Gastrocnemius medialis (tissue), 4 donors: ENCODE measurements around the gene GPRASP1.

Experiments
- POLR2A ChIP-seq, 2 donors: fragments of 450-650 bp; IDR thresholded peaks; one replicate each; pipeline ENCODE4 v1.6.1; 2017; ENCODE audit warnings: antibody characterized with exemption in 2 of 2, mild to moderate bottlenecking in 2 of 2, moderate library complexity in 2 of 2
- TF ChIP-seq, protein P1 (sequence below), 5 experiments: fragments of 450-650 bp in 3 of 5; fragments of 200-600 bp in 2 of 5; sonication (generic) in 2 of 5; IDR thresholded peaks in 4 of 5; conservative IDR thresholded peaks in 1 of 5; 1 replicate in 4 of 5; 2 replicates in 1 of 5; pipeline ENCODE4 v1.5.1; 2016 to 2019; ENCODE audit warnings: antibody characterized with exemption in 5 of 5, mild to moderate bottlenecking in 3 of 5, moderate library complexity in 3 of 5

DNA sequence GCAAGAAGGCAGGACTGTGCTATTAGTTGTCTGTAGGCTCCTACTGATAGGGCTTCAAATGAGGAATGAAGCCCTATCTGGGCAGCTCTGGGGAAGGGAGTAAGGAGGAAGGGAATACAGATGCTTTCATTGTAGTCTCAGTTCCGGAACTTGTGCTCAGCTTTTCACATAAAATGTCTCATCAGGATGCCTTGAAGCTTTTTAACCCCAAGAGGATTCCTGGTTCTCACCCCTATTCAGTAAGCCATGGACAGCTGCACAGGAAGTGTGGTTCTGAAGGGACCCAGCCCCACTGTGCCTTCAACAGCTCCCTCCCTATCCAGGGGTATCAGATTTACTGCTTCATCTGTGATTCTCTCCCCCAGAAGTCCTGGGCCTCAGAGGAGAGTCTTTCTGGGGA, 47.0 kb upstream of the GPRASP1 start:
- TF ChIP-seq, protein P1, sequence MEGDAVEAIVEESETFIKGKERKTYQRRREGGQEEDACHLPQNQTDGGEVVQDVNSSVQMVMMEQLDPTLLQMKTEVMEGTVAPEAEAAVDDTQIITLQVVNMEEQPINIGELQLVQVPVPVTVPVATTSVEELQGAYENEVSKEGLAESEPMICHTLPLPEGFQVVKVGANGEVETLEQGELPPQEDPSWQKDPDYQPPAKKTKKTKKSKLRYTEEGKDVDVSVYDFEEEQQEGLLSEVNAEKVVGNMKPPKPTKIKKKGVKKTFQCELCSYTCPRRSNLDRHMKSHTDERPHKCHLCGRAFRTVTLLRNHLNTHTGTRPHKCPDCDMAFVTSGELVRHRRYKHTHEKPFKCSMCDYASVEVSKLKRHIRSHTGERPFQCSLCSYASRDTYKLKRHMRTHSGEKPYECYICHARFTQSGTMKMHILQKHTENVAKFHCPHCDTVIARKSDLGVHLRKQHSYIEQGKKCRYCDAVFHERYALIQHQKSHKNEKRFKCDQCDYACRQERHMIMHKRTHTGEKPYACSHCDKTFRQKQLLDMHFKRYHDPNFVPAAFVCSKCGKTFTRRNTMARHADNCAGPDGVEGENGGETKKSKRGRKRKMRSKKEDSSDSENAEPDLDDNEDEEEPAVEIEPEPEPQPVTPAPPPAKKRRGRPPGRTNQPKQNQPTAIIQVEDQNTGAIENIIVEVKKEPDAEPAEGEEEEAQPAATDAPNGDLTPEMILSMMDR (IDR thresholded peaks at IDR 0.05 in 4 of 5, conservative IDR thresholded peaks at IDR 0.05 in 1 of 5): no peak
- TF ChIP-seq POLR2A (IDR thresholded peaks at IDR 0.05): no peak
